Panc1 (cell line): Measurements from ENCODE around the gene UBE2E2. TPM values are rescaled to one million over a fixed set of nuclear protein-coding genes. Genes with fewer than 3 reads are reported as not detected.

Experiments used
- ATAC-seq: fragments of 200-7000 bp; cut with Tn5 transposase; 2 replicates; pipeline ENCODE4 v1.9.1; 2020; ENCODE audit warnings: mild to moderate bottlenecking, moderate library complexity
- BruUV-seq: library from RNA; stranded (reverse); fragments of 400-500 nt; replicated peaks from 2 replicates; lab custom pipeline; 2021; lab: Mats Ljungman, UMichigan
- CTCF ChIA-PET: fragments of 300-600 bp; sonication (Branson Sonifier 250); formaldehyde crosslinking; loops from one replicate; lab custom pipeline; 2022; ENCODE audit warnings: antibody characterized with exemption; lab: Charles Lee
- POLR2A ChIA-PET: fragments of 300-600 bp; sonication (Branson Sonifier 250); formaldehyde crosslinking; loops from one replicate; lab custom pipeline; 2022; ENCODE audit warnings: antibody characterized with exemption; lab: Charles Lee
- DNase-seq: peaks from one replicate; pipeline ENCODE4 v3.0.0-alpha.2; 2010; ENCODE audit warnings: low read depth, low spot score
- H3K27ac ChIP-seq: 2 replicates; pipeline ENCODE4 v1.5.1; 2011; ENCODE audit warnings: mild to moderate bottlenecking, low read length, inconsistent platforms
- H3K27me3 ChIP-seq: fragments of 200-500 bp; sonication (Bioruptor generic); 2 replicates; pipeline ENCODE4 v1.6.0; 2014; ENCODE audit warnings: low read length, inconsistent platforms; ENCODE audit not compliant: control insufficient read depth, insufficient read depth
- H3K36me3 ChIP-seq: fragments of 200-500 bp; sonication (Bioruptor generic); 2 replicates; pipeline ENCODE4 v1.5.1; 2014; ENCODE audit warnings: inconsistent platforms, mild to moderate bottlenecking, low read length, moderate library complexity; ENCODE audit not compliant: control insufficient read depth, insufficient read depth
- H3K4me1 ChIP-seq: 2 replicates; pipeline ENCODE4 v1.5.1; 2011; ENCODE audit warnings: inconsistent platforms, mild to moderate bottlenecking, low read length, moderate library complexity; ENCODE audit not compliant: control insufficient read depth, insufficient read depth
- H3K4me3 ChIP-seq, 2 experiments: 2 replicates each; pipeline ENCODE4 v1.5.1; 2011 to 2012; ENCODE audit warnings: low read depth in 2 of 2, low read length in 2 of 2, mild to moderate bottlenecking in 2 of 2, inconsistent platforms in 1 of 2, moderate library complexity in 1 of 2
- H3K9me3 ChIP-seq: fragments of 200-500 bp; sonication (Bioruptor generic); 2 replicates; pipeline ENCODE4 v1.5.1; 2014; ENCODE audit warnings: low read depth, mild to moderate bottlenecking, inconsistent platforms, low read length, moderate library complexity; ENCODE audit not compliant: control insufficient read depth, insufficient read depth
- POLR2AphosphoS5 ChIP-seq: IDR thresholded peaks from 2 replicates; pipeline ENCODE4 v1.6.1; 2012; ENCODE audit warnings: mild to moderate bottlenecking, low read depth, low read length, moderate library complexity
- REST ChIP-seq, 2 experiments: IDR thresholded peaks; 2 replicates each; pipeline ENCODE4 v1.6.1; 2011 to 2012; ENCODE audit warnings: low read depth in 2 of 2, control low read depth in 1 of 2, low read length in 1 of 2, mild to moderate bottlenecking in 1 of 2, moderate library complexity in 1 of 2; ENCODE audit not compliant: insufficient read depth in 1 of 2
- SIN3A ChIP-seq: IDR thresholded peaks from 2 replicates; pipeline ENCODE4 v1.6.1; 2012; ENCODE audit warnings: low read depth, mild to moderate bottlenecking, low read length, moderate library complexity, borderline replicate concordance; ENCODE audit not compliant: insufficient read depth
- TCF7L2 ChIP-seq: IDR thresholded peaks from 2 replicates; pipeline ENCODE4 v1.6.1; 2011; ENCODE audit warnings: mild to moderate bottlenecking, low read depth, low read length, inconsistent platforms
- in situ Hi-C: cut with HindIII; loops from 2 replicates; pipeline ENCODE4 v1.10.0; 2016; ENCODE audit warnings: low sequenced_read_pairs, low pct_unique_long_range_greater_than_20kb
- intact Hi-C: fragments of 100-400 bp; cut with micrococcal nuclease; formaldehyde crosslinking; loops from one replicate; pipeline ENCODE4 v1.10.0; 2022; ENCODE audit not compliant: unreplicated experiment
- total RNA-seq: library from RNA; stranded (reverse); gene quantifications from one replicate; pipeline ENCODE4 v1.2.1, GENCODE V29; 2021; ENCODE audit not compliant: unreplicated experiment

Gene UBE2E2
- total RNA-seq, 1 experiment from 2014 or later: 38.2 TPM

DNA sequence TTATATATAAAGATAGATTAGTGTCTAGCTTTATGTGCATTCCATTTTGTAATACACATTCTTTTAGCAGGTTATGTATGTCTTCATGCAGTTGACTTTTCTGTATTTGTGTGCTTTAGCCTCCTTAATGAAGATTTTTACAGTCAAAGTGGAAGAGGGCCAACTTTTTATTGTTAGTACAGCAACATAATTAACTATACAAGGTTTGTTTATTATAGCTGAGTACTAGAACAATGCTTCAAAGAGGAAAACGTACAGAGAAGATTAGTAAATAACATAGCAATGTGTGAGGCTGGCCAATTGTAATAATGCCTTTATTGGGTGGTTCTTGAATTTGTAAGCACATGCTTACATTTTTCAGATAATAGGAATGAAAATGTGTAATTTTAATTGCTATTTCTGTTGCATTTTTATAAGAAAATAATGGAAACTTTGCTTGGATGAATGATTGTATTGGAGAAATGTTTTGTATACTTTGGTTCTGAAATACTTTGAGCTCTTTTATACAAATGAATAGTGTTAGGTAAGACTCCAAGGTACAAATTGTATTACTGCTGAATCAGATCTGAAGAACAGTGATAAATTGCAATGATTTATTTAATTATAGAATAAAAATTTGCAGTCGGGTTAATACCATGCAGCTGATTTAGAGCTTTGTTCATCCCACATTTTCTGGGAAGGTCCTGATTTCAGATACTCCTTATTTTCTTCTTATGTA, 41.4 kb downstream of the UBE2E2 start:
- ATAC-seq (no peak), DNase-seq (no peak)
- no peaks in the 10 kb centered on the region for H3K27me3 ChIP-seq
- POLR2A ChIA-PET: no interaction called here
- no peaks in the 10 kb centered on the region for H3K9me3 ChIP-seq
- H3K4me3 ChIP-seq: no peak overlapping the region
- H3K36me3 ChIP-seq: no peaks in the 10 kb centered on the region
- in situ Hi-C loops (no loop called here), intact Hi-C loops (no loop called here)
- no peaks in the 10 kb centered on the region; the same call in 1 of the 2 replicates for H3K4me1 ChIP-seq
- no TSS peak for BruUV-seq
- CTCF ChIA-PET: no interaction called here
- H3K27ac ChIP-seq: no peak overlapping the region
- TF ChIP-seq SIN3A: no peak
- no peak for TF ChIP-seq POLR2AphosphoS5
- 0 out of 2 replicates have a peak, but pooled peaks have one; percentile 21 for TF ChIP-seq TCF7L2

DNA sequence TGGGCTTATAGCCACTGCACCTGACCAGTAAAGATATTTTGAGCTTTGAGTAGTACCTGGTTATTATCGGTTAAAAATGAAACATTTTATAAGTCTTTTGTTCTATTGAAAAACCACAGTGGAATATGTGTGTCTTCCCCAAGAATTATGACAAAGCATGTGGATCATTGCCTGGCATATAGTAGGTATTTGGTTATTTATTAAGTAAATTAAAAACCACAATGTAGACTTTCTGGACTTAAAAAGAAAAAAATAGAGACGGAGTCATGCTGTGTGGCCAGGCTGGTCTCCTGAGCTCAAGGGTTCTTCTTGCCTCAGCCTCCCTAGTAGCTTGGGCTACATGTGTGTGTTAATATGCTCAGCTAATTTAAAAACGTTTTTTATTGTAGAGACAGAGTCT, 43.5 kb downstream of the UBE2E2 start:
- no peaks in the 10 kb centered on the region for H3K9me3 ChIP-seq
- H3K36me3 ChIP-seq: no peaks in the 10 kb centered on the region
- ChIA-PET POLR2A (no interaction called here), CTCF (no interaction called here)
- intact Hi-C loops: no loop called here
- no peak overlapping the region for H3K4me3 ChIP-seq
- H3K27ac ChIP-seq: no peak overlapping the region
- DNase-seq (no peak), ATAC-seq (no peak)
- no peaks in the 10 kb centered on the region for H3K27me3 ChIP-seq
- TF ChIP-seq POLR2AphosphoS5 (no peak), REST (IDR thresholded peaks at IDR 0.05; ENCODE audit: insufficient read depth in 1 of 2, low read depth in 2 of 2, low read length in 1 of 2) (no peak), TCF7L2 (no peak)
- in situ Hi-C loops: no loop called here
- no TSS peak for BruUV-seq
- H3K4me1 ChIP-seq: no peaks in the 10 kb centered on the region

GRCh38 chr3:23248594-23249131, 45.5 kb downstream of the UBE2E2 start:
- Histone ChIP-seq H3K27ac (no peak overlapping the region), H3K36me3 (no peaks in the 10 kb centered on the region), H3K9me3 (no peaks in the 10 kb centered on the region), H3K4me3 (no peak overlapping the region), H3K27me3 (no peaks in the 10 kb centered on the region), H3K4me1 (no peaks in the 10 kb centered on the region; the same call in 1 of the 2 replicates)
- no TSS peak for BruUV-seq
- ATAC-seq: no peak
- in situ Hi-C loops: no loop called here
- no peak for TF ChIP-seq TCF7L2
- intact Hi-C loops: no loop called here
- ChIA-PET CTCF (no interaction called here), POLR2A (interaction anchor here (0.7 kb wide), 2 partner anchors 8 to 29 kb away, joined by 3 read pairs; no protein-coding TSS in a partner anchor)
- no peak for DNase-seq
